GOT3 (cell line): ENCODE data around the gene CIPC.

Experiments used
- DNase-seq: peaks from one replicate; lab custom pipeline; 2025; ENCODE audit warnings: mixed read lengths; lab: John Stamatoyannopoulos, UW

Gene CIPC

GRCh38 chr14:77097700-77098528 lies at the start of gene CIPC:
Gene CIPC (plus strand): TSS chr14:77098258. CDS start chr14:77105709, 7,451 bp downstream.
- peak; percentile 82 for DNase-seq

GRCh38 chr14:77051116-77051515 lies 46.9 kb upstream of the CIPC start:
- no peak for DNase-seq

GRCh38 chr14:77052281-77053044 lies 45.6 kb upstream of the CIPC start:
- DNase-seq = no peak

DNA sequence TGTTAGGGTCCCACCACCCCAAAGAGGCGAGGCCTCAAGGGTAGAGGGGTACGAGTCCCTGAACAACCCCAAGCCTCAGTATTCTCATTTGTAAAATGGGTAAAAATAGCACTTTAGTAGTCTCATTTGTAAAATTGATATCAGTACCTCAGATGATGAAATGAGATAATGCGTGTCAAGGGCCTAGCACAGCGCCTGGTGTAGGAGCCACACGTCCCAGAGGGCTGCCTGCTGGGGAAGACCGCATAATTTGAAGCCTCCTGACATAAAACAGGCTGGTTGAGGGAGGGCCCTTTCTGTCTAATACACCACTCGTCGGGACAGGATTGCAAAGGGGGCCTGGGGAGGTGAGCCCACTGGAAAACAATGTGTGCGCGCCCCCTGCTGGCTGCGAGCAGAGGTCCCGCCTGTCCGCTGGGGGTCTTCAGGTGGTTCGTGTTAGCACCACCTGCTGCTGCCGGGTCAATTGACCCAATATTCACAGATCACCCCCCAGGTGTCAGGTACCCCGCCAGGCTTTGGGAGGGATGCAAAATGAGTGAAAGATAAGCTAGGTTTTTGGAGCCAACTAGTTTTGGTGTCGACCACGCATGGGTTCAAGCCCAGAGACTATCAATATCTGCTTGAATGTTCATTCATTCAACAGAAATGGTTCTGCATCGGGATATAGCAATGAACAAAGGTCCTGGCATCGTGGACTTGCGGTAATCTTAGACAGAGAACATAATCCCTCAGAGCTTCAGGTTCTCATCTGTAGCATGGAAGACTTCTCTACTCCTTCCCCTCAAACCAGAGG lies 44.8 kb upstream of the CIPC start:
- DNase-seq = no peak

- no peak for DNase-seq
Measured at GRCh38 chr14:77055306-77055705, 42.8 kb upstream of the CIPC start.

DNA sequence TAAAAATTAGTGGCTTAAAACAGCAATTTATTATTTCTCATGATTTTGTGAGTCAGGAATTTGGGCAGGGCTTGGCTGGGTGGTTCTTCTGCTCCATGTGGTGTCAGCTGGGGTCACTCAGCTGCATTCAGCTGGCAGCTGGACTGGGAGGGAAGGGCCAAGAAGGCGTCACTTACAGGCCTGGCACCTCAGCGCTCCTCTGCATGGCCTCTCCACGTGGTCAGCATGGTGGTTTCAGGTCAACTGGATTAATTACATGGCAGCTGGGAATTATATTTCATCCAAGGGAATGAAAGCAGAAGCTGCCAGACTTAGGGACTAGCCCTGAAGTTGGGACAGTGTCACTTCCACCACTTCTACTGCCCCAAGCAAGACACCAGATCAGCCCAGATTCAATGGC lies 42.1 kb upstream of the CIPC start:
- no peak for DNase-seq

- DNase-seq = no peak
Measured at GRCh38 chr14:77058117-77058516, 39.9 kb upstream of the CIPC start.

DNA sequence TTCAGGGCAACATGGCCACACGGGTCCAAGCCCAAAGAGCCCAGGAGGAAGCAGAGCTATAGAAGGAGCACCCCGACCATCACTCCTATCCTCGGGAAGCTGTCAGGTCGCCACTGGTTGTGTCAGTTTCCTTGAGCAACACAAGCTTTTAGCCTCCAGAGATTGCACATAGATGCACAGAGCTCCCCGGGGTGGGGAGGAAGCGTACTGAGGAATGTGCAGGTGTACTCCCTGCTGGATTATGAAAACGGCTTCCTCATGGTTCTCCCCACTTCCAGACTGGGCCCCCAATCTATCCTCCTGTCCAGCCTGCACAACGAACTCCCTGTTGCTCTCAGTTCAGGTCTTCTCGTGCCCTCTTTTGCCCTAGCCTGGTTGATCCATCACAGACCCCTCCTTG lies 39.3 kb upstream of the CIPC start:
- DNase-seq = no peak

DNA sequence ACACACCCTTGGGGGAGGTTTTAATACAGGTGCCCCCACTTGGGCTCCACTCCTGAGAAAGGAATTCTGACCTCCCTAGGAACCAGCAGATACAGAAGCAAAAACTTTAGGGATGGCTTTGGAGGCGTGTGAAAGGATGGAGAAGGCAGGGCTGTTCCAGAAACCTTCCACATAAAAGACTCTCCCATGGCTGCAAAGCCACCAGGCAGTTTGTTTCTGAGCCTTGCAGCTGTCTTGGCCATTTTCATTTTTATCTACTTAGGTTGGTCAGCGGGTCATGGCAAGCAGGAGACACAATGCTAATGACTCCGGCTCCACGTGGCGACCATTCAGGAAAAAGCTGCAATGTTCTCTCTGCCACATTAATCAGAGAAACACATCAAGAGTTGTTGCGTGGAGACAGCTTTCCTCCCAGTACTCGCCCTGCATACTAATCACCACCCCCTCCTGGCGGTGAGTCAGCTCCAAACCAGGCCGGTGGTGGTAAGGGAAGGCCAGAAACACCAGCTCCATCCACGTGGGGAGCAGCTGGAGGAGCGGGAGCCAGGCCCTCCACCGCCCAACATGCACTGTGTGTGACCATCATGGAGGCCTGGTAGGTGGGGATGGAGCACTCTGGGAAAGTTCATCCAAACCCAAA lies 38.7 kb upstream of the CIPC start:
- no peak for DNase-seq

- no peak for DNase-seq
Measured at GRCh38 chr14:77061630-77062257, 36.3 kb upstream of the CIPC start.

GRCh38 chr14:77062261-77062660 lies 35.8 kb upstream of the CIPC start:
- DNase-seq = no peak

DNA sequence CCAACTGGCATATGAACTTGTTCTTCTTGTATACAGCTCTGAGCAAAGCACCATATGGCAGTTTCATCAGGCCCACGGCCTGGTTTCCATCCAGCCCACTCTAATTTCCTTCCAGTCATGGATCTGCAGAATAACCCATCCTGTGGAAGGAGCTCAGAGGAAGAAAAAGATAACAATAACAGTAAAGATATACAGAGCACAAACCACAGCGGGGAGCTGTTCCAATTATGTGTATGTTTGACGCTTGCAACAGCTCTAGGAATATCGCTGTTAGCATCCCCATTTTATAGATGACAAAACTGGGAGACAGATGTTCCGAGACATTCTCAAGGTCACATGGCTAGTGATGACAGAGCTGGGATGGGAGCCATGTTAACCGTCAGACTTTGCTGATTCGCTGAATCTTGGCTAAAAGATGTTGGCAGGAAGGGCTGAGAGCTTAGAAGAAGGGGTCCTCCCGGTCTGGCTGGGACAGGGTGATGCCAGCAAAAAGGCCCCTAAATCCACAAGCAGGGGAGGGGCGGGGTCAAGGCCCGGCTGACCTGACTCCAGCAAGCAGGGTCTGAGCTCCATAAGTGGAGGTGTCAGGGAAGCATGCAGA lies 34.4 kb upstream of the CIPC start:
- no peak for DNase-seq

DNA sequence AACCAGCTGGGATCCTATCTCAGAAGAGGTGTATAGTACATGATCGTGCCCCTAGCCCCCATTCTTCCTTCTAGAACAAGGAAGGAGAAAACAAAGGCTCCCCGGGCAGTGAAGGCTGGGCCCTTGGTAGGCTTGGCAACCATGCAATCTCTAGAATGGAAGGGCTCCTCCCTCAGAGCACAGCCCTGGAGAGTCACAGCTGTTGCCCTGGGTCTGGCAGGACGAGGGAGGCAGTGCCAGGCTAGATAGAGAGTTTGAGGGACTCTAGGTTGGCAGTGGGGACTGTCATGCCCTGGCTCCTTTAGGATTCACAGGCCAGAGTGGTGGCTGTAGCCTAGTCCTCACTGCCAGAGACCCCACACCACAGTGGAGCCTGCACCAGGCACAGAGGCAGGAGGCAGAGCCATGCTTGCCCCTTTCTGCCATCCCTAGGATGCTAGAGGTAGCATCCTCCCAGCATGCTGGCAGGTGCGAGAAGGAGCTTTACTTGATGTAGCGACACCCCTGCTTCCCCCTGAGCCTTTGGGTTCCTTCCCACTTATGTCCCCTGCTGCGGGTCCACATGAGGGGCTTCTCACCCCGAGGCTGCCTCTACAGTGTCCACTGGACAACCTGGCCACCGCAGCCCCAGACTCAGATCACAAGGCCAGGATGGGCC lies 33.4 kb upstream of the CIPC start:
- no peak for DNase-seq

DNA sequence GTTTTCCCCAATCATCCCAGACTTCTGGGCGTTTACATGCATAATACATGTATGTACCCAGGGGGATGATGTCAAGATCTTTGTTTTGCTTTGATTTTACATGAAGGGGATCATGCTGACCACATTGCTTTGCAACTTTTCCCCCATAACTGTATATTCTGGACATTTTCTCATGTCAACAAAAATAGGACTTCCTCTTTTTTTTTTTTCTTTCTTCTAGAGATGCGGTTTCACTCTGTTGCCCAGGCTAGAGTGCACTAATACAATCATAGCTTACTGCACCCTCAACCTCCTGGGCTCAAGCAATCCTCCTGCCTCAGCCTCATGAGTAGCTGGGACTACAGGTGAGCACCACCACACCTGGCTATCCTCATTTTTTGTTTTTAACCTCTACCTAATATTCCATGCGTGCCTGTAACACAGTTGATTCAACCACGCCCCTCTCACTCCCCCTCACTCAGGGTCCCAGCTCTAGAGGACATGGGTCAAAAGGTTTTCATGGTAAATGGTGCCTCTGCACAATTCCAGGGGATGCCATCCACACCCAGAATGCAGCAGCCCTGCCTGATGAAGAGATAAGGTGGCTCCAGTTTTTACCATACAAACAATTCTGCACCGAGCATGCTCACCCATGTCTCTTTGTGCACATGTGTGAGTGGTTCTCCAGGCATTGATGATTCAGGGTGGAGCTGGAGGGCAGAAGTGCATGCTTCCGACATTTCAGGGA lies 32.0 kb upstream of the CIPC start:
- DNase-seq = no peak

- no peak for DNase-seq
Measured at GRCh38 chr14:77066578-77067172, 31.4 kb upstream of the CIPC start.

GRCh38 chr14:77067632-77068516 lies 30.2 kb upstream of the CIPC start:
- no peak for DNase-seq

GRCh38 chr14:77068517-77069200 lies 29.4 kb upstream of the CIPC start:
- no peak for DNase-seq

GRCh38 chr14:77069551-77069950 lies 28.5 kb upstream of the CIPC start:
- DNase-seq = no peak
